SW 1271 (cell line): ENCODE results near the gene NDUFS7.

ENCODE experiments used
- DNase-seq, 2 experiments: peaks; one replicate each; lab custom pipeline; 2025; lab: John Stamatoyannopoulos, UW

The NDUFS7 gene

GRCh38 chr19:1384478-1385110, 887 bp downstream of the NDUFS7 start:
- DNase-seq: no peak

GRCh38 chr19:1385816-1386215, 2.1 kb downstream of the NDUFS7 start:
- DNase-seq: no peak

GRCh38 chr19:1386945-1387683, 3.4 kb downstream of the NDUFS7 start:
- DNase-seq: no peak

- DNase-seq: no peak
Observed at GRCh38 chr19:1387684-1388636, 4.3 kb downstream of the NDUFS7 start.

GRCh38 chr19:1388637-1389026, 4.9 kb downstream of the NDUFS7 start:
- no peak for DNase-seq

GRCh38 chr19:1389033-1389940, 5.6 kb downstream of the NDUFS7 start:
- DNase-seq: no peak

GRCh38 chr19:1390890-1391423, 7.2 kb downstream of the NDUFS7 start:
- DNase-seq: no peak

- no peak for DNase-seq
Observed at GRCh38 chr19:1392407-1392806, 8.7 kb downstream of the NDUFS7 start.

GRCh38 chr19:1392939-1393530, 9.3 kb downstream of the NDUFS7 start:
- no peak for DNase-seq

- no peak for DNase-seq
Observed at GRCh38 chr19:1393841-1394240, 10.1 kb downstream of the NDUFS7 start.

- no peak for DNase-seq
Observed at GRCh38 chr19:1394252-1395193, 10.8 kb downstream of the NDUFS7 start.

GRCh38 chr19:1395194-1396018, 11.7 kb downstream of the NDUFS7 start:
- DNase-seq: no peak

- DNase-seq: no peak
Observed at GRCh38 chr19:1396019-1396767, 12.5 kb downstream of the NDUFS7 start.

- DNase-seq: no peak
Observed at GRCh38 chr19:1396768-1397679, 13.3 kb downstream of the NDUFS7 start.

- no peak for DNase-seq
Observed at GRCh38 chr19:1397838-1398237, 14.1 kb downstream of the NDUFS7 start.

GRCh38 chr19:1399079-1399478, 15.4 kb downstream of the NDUFS7 start:
- DNase-seq: no peak

GRCh38 chr19:1399745-1400144, 16.0 kb downstream of the NDUFS7 start:
- DNase-seq: no peak
